Fibroblast of gingiva (primary cell): Measurements from ENCODE around the gene CCDC107.
"Not testable (repeated sequence)": the region's sequence is repeated elsewhere in the genome, so short reads cannot be mapped to it uniquely, and the experiment has no call there.

Experiments used
- DNase-seq: peaks from one replicate; pipeline ENCODE4 v3.0.0-alpha.2; 2011; ENCODE audit warnings: low read depth

The CCDC107 gene

GRCh38 chr9:35637427-35637955, 20.6 kb upstream of the CCDC107 start:
- DNase-seq, result not testable (repeated sequence)

GRCh38 chr9:35638751-35639150, 19.3 kb upstream of the CCDC107 start:
- not testable (repeated sequence) for DNase-seq

GRCh38 chr9:35639225-35639624, 18.9 kb upstream of the CCDC107 start:
- not testable (repeated sequence) for DNase-seq

GRCh38 chr9:35639631-35640030, 18.5 kb upstream of the CCDC107 start:
- no peak for DNase-seq

GRCh38 chr9:35640431-35640830, 17.7 kb upstream of the CCDC107 start:
- DNase-seq, result not testable (repeated sequence)

- not testable (repeated sequence) for DNase-seq
Measured at GRCh38 chr9:35641478-35641877, 16.6 kb upstream of the CCDC107 start.

- DNase-seq, result no peak
Measured at GRCh38 chr9:35643046-35643445, 15.0 kb upstream of the CCDC107 start.

- not testable (repeated sequence) for DNase-seq
Measured at GRCh38 chr9:35645736-35646135, 12.4 kb upstream of the CCDC107 start.

GRCh38 chr9:35646153-35646532, 11.9 kb upstream of the CCDC107 start:
- DNase-seq, result no peak

- peak; percentile 88 for DNase-seq
Measured at GRCh38 chr9:35646533-35647265, 11.4 kb upstream of the CCDC107 start.

GRCh38 chr9:35649431-35650340, 8.4 kb upstream of the CCDC107 start:
- DNase-seq, result peak; percentile 53

- DNase-seq, result no peak
Measured at GRCh38 chr9:35650341-35651158, 7.5 kb upstream of the CCDC107 start, which contains the start of gene SIT1. SIT1 (minus strand) TSS chr9:35650931; CDS start chr9:35650853, 78 bp downstream.

- DNase-seq, result peak; percentile 89
Measured at GRCh38 chr9:35651956-35652828, 5.9 kb upstream of the CCDC107 start.

- peak; percentile 84 for DNase-seq
Measured at GRCh38 chr9:35652829-35653209, 5.3 kb upstream of the CCDC107 start.

- DNase-seq, result no peak
Measured at GRCh38 chr9:35653611-35654010, 4.5 kb upstream of the CCDC107 start.

- DNase-seq, result no peak
Measured at GRCh38 chr9:35656348-35656747, 1.7 kb upstream of the CCDC107 start.

- DNase-seq, result peak; percentile 52
Measured at GRCh38 chr9:35656831-35657545, 1.1 kb upstream of the CCDC107 start.

GRCh38 chr9:35657546-35658136, 451 bp upstream of the CCDC107 start, which contains the start of gene RMRP:
RMRP (minus strand) TSS chr9:35658019.
- DNase-seq, result peak; percentile 100

GRCh38 chr9:35658968-35659220, 802 bp downstream of the CCDC107 start:
- DNase-seq, result peak; percentile 45

- DNase-seq, result peak; percentile 93
Measured at GRCh38 chr9:35659340-35659739, 1.2 kb downstream of the CCDC107 start.
